GM21423 (cell line): ENCODE results near the gene SHOC2.

Experiments used
- ATAC-seq: cut with Tn5 transposase; IDR thresholded peaks from one replicate; pipeline ENCODE4 v1.9.1; 2021; ENCODE audit warnings: mild to moderate bottlenecking, moderate library complexity; ENCODE audit not compliant: unreplicated experiment

SHOC2 gene

GRCh38 chr10:110919349-110919931 is at the start of gene SHOC2:
Gene SHOC2, plus strand, starts transcription at chr10:110919604. Its CDS starts 44,755 bp downstream, at chr10:110964359.
- peak; percentile 12 for ATAC-seq

- no peak for ATAC-seq
Observed at GRCh38 chr10:110870823-110871297, 48.5 kb upstream of the SHOC2 start.

GRCh38 chr10:110871298-110872084 is 47.9 kb upstream of the SHOC2 start, which contains the start of gene PDCD4:
Gene PDCD4, plus strand, starts transcription at chr10:110871928. Its CDS starts 4,100 bp downstream, at chr10:110876028.
- ATAC-seq = peak; percentile 72

- peak; percentile 37 for ATAC-seq
Observed at GRCh38 chr10:110872145-110872983, 47.0 kb upstream of the SHOC2 start.

GRCh38 chr10:110872984-110873923 is 46.1 kb upstream of the SHOC2 start:
- no peak for ATAC-seq

- no peak for ATAC-seq
Observed at GRCh38 chr10:110873951-110874350, 45.5 kb upstream of the SHOC2 start.

- no peak for ATAC-seq
Observed at GRCh38 chr10:110876000-110876399, 43.4 kb upstream of the SHOC2 start.

GRCh38 chr10:110876788-110877187 is 42.6 kb upstream of the SHOC2 start:
- no peak for ATAC-seq

GRCh38 chr10:110880012-110880411 is 39.4 kb upstream of the SHOC2 start:
- no peak for ATAC-seq

- ATAC-seq = no peak
Observed at GRCh38 chr10:110881247-110881646, 38.2 kb upstream of the SHOC2 start.

- no peak for ATAC-seq
Observed at GRCh38 chr10:110881905-110882304, 37.5 kb upstream of the SHOC2 start.

GRCh38 chr10:110883924-110884323 is 35.5 kb upstream of the SHOC2 start:
- no peak for ATAC-seq

GRCh38 chr10:110885932-110886674 is 33.3 kb upstream of the SHOC2 start:
- no peak for ATAC-seq

- ATAC-seq = no peak
Observed at GRCh38 chr10:110887560-110887959, 31.8 kb upstream of the SHOC2 start.

GRCh38 chr10:110892602-110893288 is 26.7 kb upstream of the SHOC2 start:
- ATAC-seq = no peak

GRCh38 chr10:110893559-110894179 is 25.7 kb upstream of the SHOC2 start:
- peak; percentile 76 for ATAC-seq

GRCh38 chr10:110897184-110897583 is 22.2 kb upstream of the SHOC2 start:
- ATAC-seq = no peak

- ATAC-seq = no peak
Observed at GRCh38 chr10:110898391-110898790, 21.0 kb upstream of the SHOC2 start.
